ENCODE data around the gene RBM19. TPM values are rescaled to one million over a fixed set of nuclear protein-coding genes. Genes with fewer than 3 reads are reported as not detected.

RBM19 gene
- total RNA-seq, 1 donor from 2014 or later = 16.8 TPM

- DNase-seq = peak; percentile 28
Measured at GRCh38 chr12:113852695-113853490, 113.2 kb downstream of the RBM19 start.

- no peak for DNase-seq
Measured at GRCh38 chr12:113852264-113852663, 113.9 kb downstream of the RBM19 start.

- no peak for DNase-seq
Measured at GRCh38 chr12:113850309-113851056, 115.6 kb downstream of the RBM19 start.

GRCh38 chr12:113847856-113848255, 118.3 kb downstream of the RBM19 start:
- DNase-seq = no peak

- no peak for DNase-seq
Measured at GRCh38 chr12:113846883-113847755, 119.0 kb downstream of the RBM19 start.

GRCh38 chr12:113845900-113846674, 120.0 kb downstream of the RBM19 start:
- DNase-seq = no peak

GRCh38 chr12:113844495-113845210, 121.5 kb downstream of the RBM19 start:
- no peak for DNase-seq

- no peak for DNase-seq
Measured at GRCh38 chr12:113842699-113843098, 123.4 kb downstream of the RBM19 start.

GRCh38 chr12:113841786-113842185, 124.3 kb downstream of the RBM19 start:
- no peak for DNase-seq

GRCh38 chr12:113840401-113841042, 125.6 kb downstream of the RBM19 start:
- no peak for DNase-seq

- DNase-seq = no peak
Measured at GRCh38 chr12:113838896-113839295, 127.2 kb downstream of the RBM19 start.

- DNase-seq = no peak
Measured at GRCh38 chr12:113837528-113838296, 128.4 kb downstream of the RBM19 start.

GRCh38 chr12:113837084-113837483, 129.0 kb downstream of the RBM19 start:
- DNase-seq = no peak

- no peak for DNase-seq
Measured at GRCh38 chr12:113835896-113836295, 130.2 kb downstream of the RBM19 start.

- DNase-seq = no peak
Measured at GRCh38 chr12:113835433-113835832, 130.7 kb downstream of the RBM19 start.

GRCh38 chr12:113833422-113833821, 132.7 kb downstream of the RBM19 start:
- no peak for DNase-seq

GRCh38 chr12:113831476-113831875, 134.6 kb downstream of the RBM19 start:
- DNase-seq = no peak

- no peak for DNase-seq
Measured at GRCh38 chr12:113831016-113831415, 135.1 kb downstream of the RBM19 start.

- DNase-seq = no peak
Measured at GRCh38 chr12:113829212-113829611, 136.9 kb downstream of the RBM19 start.
